Measurements from ENCODE around the gene PTPN4. TPM values are rescaled to one million over a fixed set of nuclear protein-coding genes. Genes with fewer than 3 reads are reported as not detected.

The PTPN4 gene
- total and polyA plus RNA-seq, 8 donors = 4.4 to 18.7 (median 13.2) TPM

GRCh38 chr2:119719261-119719627 is 40.5 kb upstream of the PTPN4 start:
- no peaks in the 10 kb centered on the region for H3K9me3 ChIP-seq
- ATAC-seq = no peak

GRCh38 chr2:119721043-119721442 is 38.7 kb upstream of the PTPN4 start:
- no peak for FAIRE-seq
- WGBS, 2 donors = 82 to 83% methylated on average over 1 of the region's 1 CpG

More at GRCh38 chr2:119719261-119719627, 40.5 kb upstream of the PTPN4 start:
- DNase-seq (no peak), FAIRE-seq (no peak)
- Histone ChIP-seq H3K4me1 (no peaks in the 10 kb centered on the region), H3K36me3 (no peaks in the 10 kb centered on the region), H3K27ac (no peak overlapping the region), H3K4me3 (no peak overlapping the region), H3K27me3 (no peaks in the 10 kb centered on the region)
- intact Hi-C loops (cut with DNase I) = no loop called here
- 94 to 100% methylated on average over 3 of the region's 3 CpGs for WGBS, 2 donors
- TF ChIP-seq CTCF (IDR thresholded peaks at IDR 0.05) = no peak

GRCh38 chr2:119721462-119721861 is 38.3 kb upstream of the PTPN4 start:
- Histone ChIP-seq H3K36me3 (no peaks in the 10 kb centered on the region), H3K4me1 (no peaks in the 10 kb centered on the region), H3K4me3 (no peak overlapping the region), H3K9me3 (no peaks in the 10 kb centered on the region), H3K27me3 (no peaks in the 10 kb centered on the region), H3K27ac (no peak overlapping the region)
- ATAC-seq (no peak), FAIRE-seq (no peak), DNase-seq (no peak)
- 39 to 53% methylated on average over 5 of the region's 5 CpGs for WGBS, 2 donors
- intact Hi-C loops (cut with DNase I) = no loop called here
- no peak for TF ChIP-seq CTCF (IDR thresholded peaks at IDR 0.05)

More at GRCh38 chr2:119721043-119721442, 38.7 kb upstream of the PTPN4 start:
- Histone ChIP-seq H3K36me3 (no peaks in the 10 kb centered on the region), H3K4me3 (no peak overlapping the region), H3K27me3 (no peaks in the 10 kb centered on the region), H3K4me1 (no peaks in the 10 kb centered on the region), H3K9me3 (no peaks in the 10 kb centered on the region), H3K27ac (no peak overlapping the region)
- no peak for TF ChIP-seq CTCF (IDR thresholded peaks at IDR 0.05)
- ATAC-seq (no peak), DNase-seq (no peak)
- intact Hi-C loops (cut with DNase I) = no loop called here

GRCh38 chr2:119721904-119722303 is 37.8 kb upstream of the PTPN4 start:
- no peak overlapping the region for H3K4me3 ChIP-seq
- no peaks in the 10 kb centered on the region for H3K9me3 ChIP-seq
- DNase-seq (no peak), FAIRE-seq (no peak), ATAC-seq (no peak)
- no peaks in the 10 kb centered on the region for H3K27me3 ChIP-seq
- TF ChIP-seq CTCF (IDR thresholded peaks at IDR 0.05) = no peak
- intact Hi-C loops (cut with DNase I) = no loop called here
- H3K36me3 ChIP-seq = no peaks in the 10 kb centered on the region
- 71 to 74% methylated on average over 4 of the region's 4 CpGs for WGBS, 2 donors
- no peak overlapping the region for H3K27ac ChIP-seq
- no peaks in the 10 kb centered on the region for H3K4me1 ChIP-seq

- FAIRE-seq (no peak), DNase-seq (no peak), ATAC-seq (no peak)
- Histone ChIP-seq H3K9me3 (no peaks in the 10 kb centered on the region), H3K27me3 (no peaks in the 10 kb centered on the region), H3K4me1 (no peaks in the 10 kb centered on the region), H3K4me3 (no peak overlapping the region), H3K27ac (no peak overlapping the region), H3K36me3 (no peaks in the 10 kb centered on the region)
- no peak for TF ChIP-seq CTCF (IDR thresholded peaks at IDR 0.05)
- intact Hi-C loops (cut with DNase I) = no loop called here
- 50 to 54% methylated on average over 8 of the region's 8 CpGs for WGBS, 2 donors
These were observed 36.5 kb upstream of the PTPN4 start for GRCh38 chr2:119723186-119723585.

All from pancreas (tissue), 10 donors.